GM21360 (cell line): ENCODE measurements around the gene SCYL2.
A peak's percentile ranks its signal among the peaks of the same experiment; 100 is the strongest.
"Not testable (repeated sequence)": the region's sequence is repeated elsewhere in the genome, so short reads cannot be mapped to it uniquely, and the experiment has no call there.

ENCODE experiments used
- ATAC-seq: cut with Tn5 transposase; IDR thresholded peaks from one replicate; pipeline ENCODE4 v1.9.1; 2021; ENCODE audit warnings: mild to moderate bottlenecking, moderate library complexity; ENCODE audit not compliant: unreplicated experiment

The SCYL2 gene

GRCh38 chr12:100265107-100265506, 1.9 kb upstream of the SCYL2 start:
- not testable (repeated sequence) for ATAC-seq

- ATAC-seq: peak; percentile 6
Observed at GRCh38 chr12:100265732-100266584, 1.0 kb upstream of the SCYL2 start.

- peak; percentile 84 for ATAC-seq
Observed at GRCh38 chr12:100266585-100266834, 467 bp upstream of the SCYL2 start.

- peak; percentile 12 for ATAC-seq
Observed at GRCh38 chr12:100267603-100268281, 765 bp downstream of the SCYL2 start.

GRCh38 chr12:100268835-100269564, 2.0 kb downstream of the SCYL2 start:
- no peak for ATAC-seq

- ATAC-seq: no peak
Observed at GRCh38 chr12:100273782-100274181, 6.8 kb downstream of the SCYL2 start.

GRCh38 chr12:100274291-100274690, 7.3 kb downstream of the SCYL2 start:
- no peak for ATAC-seq

GRCh38 chr12:100279159-100279558, 12.2 kb downstream of the SCYL2 start:
- ATAC-seq: no peak

GRCh38 chr12:100279607-100280244, 12.7 kb downstream of the SCYL2 start:
- no peak for ATAC-seq

GRCh38 chr12:100284556-100284955, 17.6 kb downstream of the SCYL2 start:
- not testable (repeated sequence) for ATAC-seq

GRCh38 chr12:100289038-100289437, 22.1 kb downstream of the SCYL2 start:
- no peak for ATAC-seq

- no peak for ATAC-seq
Observed at GRCh38 chr12:100290016-100290415, 23.0 kb downstream of the SCYL2 start.

- no peak for ATAC-seq
Observed at GRCh38 chr12:100293017-100293416, 26.0 kb downstream of the SCYL2 start.

- not testable (repeated sequence) for ATAC-seq
Observed at GRCh38 chr12:100294366-100294765, 27.4 kb downstream of the SCYL2 start.

GRCh38 chr12:100295764-100296555, 29.0 kb downstream of the SCYL2 start:
- no peak for ATAC-seq

GRCh38 chr12:100302081-100302480, 35.1 kb downstream of the SCYL2 start:
- no peak for ATAC-seq

GRCh38 chr12:100303831-100304230, 36.9 kb downstream of the SCYL2 start:
- no peak for ATAC-seq

GRCh38 chr12:100304334-100304733, 37.4 kb downstream of the SCYL2 start:
- ATAC-seq: not testable (repeated sequence)

GRCh38 chr12:100308138-100308537, 41.2 kb downstream of the SCYL2 start:
- not testable (repeated sequence) for ATAC-seq

- ATAC-seq: no peak
Observed at GRCh38 chr12:100311317-100311716, 44.3 kb downstream of the SCYL2 start.
